GM12878 (cell line): Measurements from ENCODE around the gene SACM1L. TPM values are rescaled to one million over a fixed set of nuclear protein-coding genes. Genes with fewer than 3 reads are reported as not detected.
A peak's percentile ranks its signal among the peaks of the same experiment; 100 is the strongest.

ENCODE experiments used
- CHD2 ChIP-seq: IDR thresholded peaks from 2 replicates; pipeline ENCODE4 v1.6.1; 2011; ENCODE audit warnings: low read depth, low read length, improper control_type of control experiment, borderline replicate concordance
- E2F8 ChIP-seq: fragments of 450-650 bp; IDR thresholded peaks from 2 replicates; pipeline ENCODE4 v1.6.1; 2018; ENCODE audit warnings: mild to moderate bottlenecking, low read depth, moderate library complexity; ENCODE audit not compliant: partially characterized antibody
- E4F1 ChIP-seq: fragments of 450-650 bp; IDR thresholded peaks from 2 replicates; pipeline ENCODE4 v1.6.1; 2018; ENCODE audit warnings: borderline replicate concordance, mild to moderate bottlenecking; ENCODE audit not compliant: partially characterized antibody
- ETV6 ChIP-seq, 2 experiments: fragments of 450-650 bp in 1 of 2; IDR thresholded peaks in 1 of 2; conservative IDR thresholded peaks in 1 of 2; 2 replicates each; pipeline ENCODE4 v1.6.1; 2014; ENCODE audit warnings: antibody characterized with exemption in 1 of 2, borderline replicate concordance in 1 of 2, low read depth in 1 of 2, mild to moderate bottlenecking in 1 of 2, moderate library complexity in 1 of 2
- MEF2A ChIP-seq: IDR thresholded peaks from 2 replicates; pipeline ENCODE4 v1.6.1; 2011; ENCODE audit warnings: low read depth, mild to moderate bottlenecking, low read length, moderate library complexity; ENCODE audit not compliant: insufficient read depth
- MLLT1 ChIP-seq: fragments of 450-650 bp; IDR thresholded peaks from 2 replicates; pipeline ENCODE4 v1.6.1; 2016; ENCODE audit warnings: mild to moderate bottlenecking
- MXI1 ChIP-seq: fragments of 150-350 bp; IDR thresholded peaks from 2 replicates; pipeline ENCODE4 v1.6.1; 2011; ENCODE audit warnings: low read depth, mild to moderate bottlenecking, inconsistent platforms, low read length, improper control_type of control experiment
- PAX8 ChIP-seq: fragments of 450-650 bp; IDR thresholded peaks from 2 replicates; pipeline ENCODE4 v1.6.1; 2017; ENCODE audit warnings: mild to moderate bottlenecking, moderate library complexity
- POLR2AphosphoS2 ChIP-seq: IDR thresholded peaks from 2 replicates; pipeline ENCODE4 v1.6.1; 2011; ENCODE audit warnings: low read depth, mild to moderate bottlenecking, low read length, improper control_type of control experiment, moderate library complexity
- RAD21 ChIP-seq: IDR thresholded peaks from 2 replicates; pipeline ENCODE4 v1.6.1; 2011; ENCODE audit warnings: mild to moderate bottlenecking, low read depth, low read length, moderate library complexity; ENCODE audit not compliant: insufficient read depth
- RFX5 ChIP-seq: IDR thresholded peaks from 2 replicates; pipeline ENCODE4 v1.6.1; 2011; ENCODE audit warnings: low read depth, low read length, improper control_type of control experiment
- SUZ12 ChIP-seq: fragments of 200-600 bp; sonication (generic); IDR thresholded peaks from one replicate; pipeline ENCODE4 v1.6.1; 2018; ENCODE audit warnings: antibody characterized with exemption, mild to moderate bottlenecking; ENCODE audit not compliant: unreplicated experiment
- ZBTB4 ChIP-seq: fragments of 450-650 bp; formaldehyde crosslinking; IDR thresholded peaks from 2 replicates; pipeline ENCODE4 v1.4.0; 2022; ENCODE audit warnings: mild to moderate bottlenecking, moderate library complexity
- ZNF274 ChIP-seq: IDR thresholded peaks from one replicate; pipeline ENCODE4 v1.8.0; 2011; ENCODE audit not compliant: insufficient read length, insufficient read depth
- polyA plus RNA-seq, 11 experiments: library from polyadenylated mRNA; depleted of rRNA in 4 of 11; unstranded in 6 of 11; stranded (reverse) in 5 of 11; fragments of >200 nt; fragmentation: Nextera tagmentation in 4 of 11; fragmentation: Illumina TruSeq in 1 of 11; extraction: Ambion mirVana in 4 of 11; extraction: Trizol in 1 of 11; gene quantifications; 1 replicate in 1 of 11; 2 replicates in 10 of 11; pipeline versions ENCODE4 v1.2.1 to v1.2.3, GENCODE V29; 2011 to 2016; ENCODE audit warnings: inconsistent platforms in 2 of 11, missing spikeins in 2 of 11, low read depth in 1 of 11
- total RNA-seq, 4 experiments: library from RNA; depleted of rRNA in 3 of 4; stranded (reverse); fragments of >200 nt in 3 of 4; fragmentation: Illumina TruSeq in 1 of 4; extraction: Trizol in 1 of 4; gene quantifications; 2 replicates each; pipeline versions ENCODE4 v1.2.1 to v1.2.3, GENCODE V29; 2013 to 2021

SACM1L gene
- total and polyA plus RNA-seq, 10 of the 15 experiments (the other 5 are each of a cell fraction or from before 2014, with no cell fraction given), result 16.5 to 48.3 (median 28.9) TPM

- TF ChIP-seq POLR2AphosphoS2 (no peak), ZBTB4 (no peak), E4F1 (no peak), SUZ12 (no peak), ETV6 (conservative IDR thresholded peaks at IDR 0.05 in 1 of 2, IDR thresholded peaks at IDR 0.05 in 1 of 2; ENCODE audit: borderline replicate concordance in 1 of 2, low read depth in 1 of 2) (no peak), CHD2 (no peak), MXI1 (no peak), ZNF274 (no peak), RFX5 (no peak), PAX8 (no peak), RAD21 (peak; percentile 64), MLLT1 (no peak), MEF2A (no peak), E2F8 (no peak)
Observed at GRCh38 chr3:45659661-45660566, 29.3 kb upstream of the SACM1L start (continued).
